ENCODE data around the gene PRAME. TPM values are rescaled to one million over a fixed set of nuclear protein-coding genes. Genes with fewer than 3 reads are reported as not detected.

PRAME gene
- total RNA-seq, 1 donor, result 0.43 TPM

- no peak overlapping the region for H3K4me3 ChIP-seq (ENCODE audit: low read depth, low read length)
- no peak for DNase-seq (ENCODE audit: low read depth)
- TF ChIP-seq CTCF (IDR thresholded peaks at IDR 0.05; ENCODE audit: insufficient read depth, low read depth, low read length), result no peak
Observed at GRCh38 chr22:22598144-22598543, 39.1 kb upstream of the PRAME start.

GRCh38 chr22:22595001-22595835 is 36.2 kb upstream of the PRAME start:
- DNase-seq (ENCODE audit: low read depth), result no peak
- H3K4me3 ChIP-seq (ENCODE audit: low read depth, low read length), result no peak overlapping the region
- no peak for TF ChIP-seq CTCF (IDR thresholded peaks at IDR 0.05; ENCODE audit: insufficient read depth, low read depth, low read length)

- H3K4me3 ChIP-seq (ENCODE audit: low read depth, low read length), result no peak overlapping the region
- peak; percentile 51 for DNase-seq (ENCODE audit: low read depth)
- TF ChIP-seq CTCF (IDR thresholded peaks at IDR 0.05; ENCODE audit: insufficient read depth, low read depth, low read length), result peak; percentile 77
Observed at GRCh38 chr22:22593964-22594656, 35.0 kb upstream of the PRAME start.

GRCh38 chr22:22593250-22593649 is 34.2 kb upstream of the PRAME start:
- no peak for TF ChIP-seq CTCF (IDR thresholded peaks at IDR 0.05; ENCODE audit: insufficient read depth, low read depth, low read length)
- H3K4me3 ChIP-seq (ENCODE audit: low read depth, low read length), result no peak overlapping the region
- no peak for DNase-seq (ENCODE audit: low read depth)

- H3K4me3 ChIP-seq (ENCODE audit: low read depth, low read length), result no peak overlapping the region
- DNase-seq (ENCODE audit: low read depth), result no peak
- TF ChIP-seq CTCF (IDR thresholded peaks at IDR 0.05; ENCODE audit: insufficient read depth, low read depth, low read length), result peak; percentile 16
Observed at GRCh38 chr22:22591348-22592299, 32.6 kb upstream of the PRAME start.

- TF ChIP-seq CTCF (IDR thresholded peaks at IDR 0.05; ENCODE audit: insufficient read depth, low read depth, low read length), result no peak
- no peak overlapping the region for H3K4me3 ChIP-seq (ENCODE audit: low read depth, low read length)
- no peak for DNase-seq (ENCODE audit: low read depth)
Observed at GRCh38 chr22:22590136-22590891, 31.2 kb upstream of the PRAME start.
